HS-27A (cell line): Measurements from ENCODE around the gene MYO1B.
A peak's percentile ranks its signal among the peaks of the same experiment; 100 is the strongest.

Experiments used
- DNase-seq: peaks from one replicate; pipeline ENCODE4 v3.0.0-alpha.2; 2012; ENCODE audit warnings: low read depth, missing footprints

Gene MYO1B

GRCh38 chr2:191322828-191323506, 77.8 kb downstream of the MYO1B start:
- no peak for DNase-seq

GRCh38 chr2:191325651-191326365, 80.6 kb downstream of the MYO1B start:
- no peak for DNase-seq

GRCh38 chr2:191327484-191327883, 82.3 kb downstream of the MYO1B start:
- DNase-seq = no peak

GRCh38 chr2:191328150-191328809, 83.1 kb downstream of the MYO1B start:
- DNase-seq = no peak

- DNase-seq = no peak
Measured at GRCh38 chr2:191329841-191330240, 84.6 kb downstream of the MYO1B start.

GRCh38 chr2:191333911-191334357, 88.7 kb downstream of the MYO1B start:
- peak; percentile 71 for DNase-seq

GRCh38 chr2:191335875-191336464, 90.8 kb downstream of the MYO1B start:
- no peak for DNase-seq

GRCh38 chr2:191341436-191341835, 96.2 kb downstream of the MYO1B start:
- no peak for DNase-seq

- DNase-seq = no peak
Measured at GRCh38 chr2:191343796-191344338, 98.7 kb downstream of the MYO1B start.

GRCh38 chr2:191345788-191346187, 100.6 kb downstream of the MYO1B start:
- DNase-seq = no peak

- no peak for DNase-seq
Measured at GRCh38 chr2:191347154-191347553, 102.0 kb downstream of the MYO1B start.

- DNase-seq = no peak
Measured at GRCh38 chr2:191347881-191348280, 102.7 kb downstream of the MYO1B start.

GRCh38 chr2:191349990-191350389, 104.8 kb downstream of the MYO1B start:
- DNase-seq = no peak

- no peak for DNase-seq
Measured at GRCh38 chr2:191350826-191351225, 105.6 kb downstream of the MYO1B start.

- DNase-seq = no peak
Measured at GRCh38 chr2:191351298-191351697, 106.1 kb downstream of the MYO1B start.

- no peak for DNase-seq
Measured at GRCh38 chr2:191351921-191352320, 106.7 kb downstream of the MYO1B start.

GRCh38 chr2:191352536-191352935, 107.3 kb downstream of the MYO1B start:
- DNase-seq = no peak

GRCh38 chr2:191355170-191355758, 110.1 kb downstream of the MYO1B start:
- no peak for DNase-seq

- no peak for DNase-seq
Measured at GRCh38 chr2:191357678-191358077, 112.5 kb downstream of the MYO1B start.

GRCh38 chr2:191358325-191359025, 113.3 kb downstream of the MYO1B start:
- no peak for DNase-seq

- no peak for DNase-seq
Measured at GRCh38 chr2:191359133-191359532, 113.9 kb downstream of the MYO1B start.
